ENCODE data around the gene FALEC. TPM values are rescaled to one million over a fixed set of nuclear protein-coding genes. Genes with fewer than 3 reads are reported as not detected.

FALEC gene
- total RNA-seq, 1 experiment from 2014 or later: 0.59 TPM

DNA sequence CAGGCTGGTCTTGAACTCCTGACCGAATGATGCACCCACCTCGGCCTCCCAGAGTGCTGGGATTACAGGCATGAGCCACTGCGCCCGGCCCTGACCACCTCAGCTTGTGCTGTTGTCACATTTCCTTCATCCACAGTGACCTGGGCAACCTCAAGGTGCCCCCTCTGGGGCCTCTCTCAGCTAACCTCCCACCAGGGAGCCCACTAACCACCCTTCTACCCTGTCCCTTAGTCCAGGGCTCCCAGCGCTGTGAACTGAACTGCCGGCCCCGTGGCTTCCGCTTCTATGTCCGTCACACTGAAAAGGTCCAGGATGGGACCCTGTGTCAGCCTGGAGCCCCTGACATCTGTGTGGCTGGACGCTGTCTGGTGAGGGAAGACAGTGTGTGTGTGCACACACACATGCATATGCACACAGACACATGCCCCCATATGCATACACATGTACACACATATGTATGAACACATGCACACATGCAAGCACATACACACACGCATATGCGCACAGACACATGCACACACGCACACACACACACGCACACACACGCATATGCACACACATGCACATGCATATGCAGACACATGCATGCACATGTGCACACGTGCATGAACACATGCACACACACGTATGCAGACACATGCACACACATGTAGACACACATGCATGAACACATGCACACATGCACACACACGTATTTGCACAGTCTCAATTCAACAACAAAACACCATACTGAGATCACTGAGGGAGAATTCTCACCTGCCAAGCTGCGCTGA, 39.8 kb downstream of the FALEC start:
- TF ChIP-seq, protein P1, sequence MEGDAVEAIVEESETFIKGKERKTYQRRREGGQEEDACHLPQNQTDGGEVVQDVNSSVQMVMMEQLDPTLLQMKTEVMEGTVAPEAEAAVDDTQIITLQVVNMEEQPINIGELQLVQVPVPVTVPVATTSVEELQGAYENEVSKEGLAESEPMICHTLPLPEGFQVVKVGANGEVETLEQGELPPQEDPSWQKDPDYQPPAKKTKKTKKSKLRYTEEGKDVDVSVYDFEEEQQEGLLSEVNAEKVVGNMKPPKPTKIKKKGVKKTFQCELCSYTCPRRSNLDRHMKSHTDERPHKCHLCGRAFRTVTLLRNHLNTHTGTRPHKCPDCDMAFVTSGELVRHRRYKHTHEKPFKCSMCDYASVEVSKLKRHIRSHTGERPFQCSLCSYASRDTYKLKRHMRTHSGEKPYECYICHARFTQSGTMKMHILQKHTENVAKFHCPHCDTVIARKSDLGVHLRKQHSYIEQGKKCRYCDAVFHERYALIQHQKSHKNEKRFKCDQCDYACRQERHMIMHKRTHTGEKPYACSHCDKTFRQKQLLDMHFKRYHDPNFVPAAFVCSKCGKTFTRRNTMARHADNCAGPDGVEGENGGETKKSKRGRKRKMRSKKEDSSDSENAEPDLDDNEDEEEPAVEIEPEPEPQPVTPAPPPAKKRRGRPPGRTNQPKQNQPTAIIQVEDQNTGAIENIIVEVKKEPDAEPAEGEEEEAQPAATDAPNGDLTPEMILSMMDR (IDR thresholded peaks at IDR 0.05; ENCODE audit: insufficient read depth in 1 of 2, low read depth in 1 of 2, low read length in 1 of 2, severe bottlenecking in 1 of 2, unreplicated experiment in 1 of 2): no peak
- CTCF ChIA-PET: no interaction called here
- intact Hi-C loops (cut with micrococcal nuclease; ENCODE audit: unreplicated experiment): no loop called here

DNA sequence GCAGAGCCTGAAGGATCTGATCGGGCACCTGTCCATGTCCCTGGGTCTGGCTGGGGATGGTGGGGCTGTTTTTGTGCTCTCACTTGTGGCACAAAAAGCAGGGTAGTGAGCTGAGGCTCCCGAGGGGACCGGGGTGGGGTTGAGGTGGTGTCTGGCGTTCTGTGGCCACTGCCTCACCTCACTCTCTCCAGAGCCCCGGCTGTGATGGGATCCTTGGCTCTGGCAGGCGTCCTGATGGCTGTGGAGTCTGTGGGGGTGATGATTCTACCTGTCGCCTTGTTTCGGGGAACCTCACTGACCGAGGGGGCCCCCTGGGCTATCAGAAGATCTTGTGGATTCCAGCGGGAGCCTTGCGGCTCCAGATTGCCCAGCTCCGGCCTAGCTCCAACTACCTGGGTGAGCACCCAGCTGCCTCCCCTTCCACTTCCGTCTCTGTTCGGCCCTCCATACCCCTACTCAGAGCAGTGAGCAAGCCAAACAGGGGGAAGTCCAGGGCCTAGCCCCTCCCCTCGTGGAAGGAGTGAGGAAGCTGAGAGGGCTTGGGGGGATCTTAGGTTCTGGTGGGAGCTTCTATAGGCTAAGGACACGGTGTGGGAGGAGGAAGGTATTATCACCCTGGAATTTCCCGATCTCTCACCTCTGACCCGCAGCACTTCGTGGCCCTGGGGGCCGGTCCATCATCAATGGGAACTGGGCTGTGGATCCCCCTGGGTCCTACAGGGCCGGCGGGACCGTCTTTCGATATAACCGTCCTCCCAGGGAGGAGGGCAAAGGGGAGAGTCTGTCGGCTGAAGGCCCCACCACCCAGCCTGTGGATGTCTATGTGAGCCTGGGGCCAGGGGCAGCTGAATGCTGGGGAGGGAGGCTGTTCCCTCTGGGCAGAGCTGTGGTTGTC, 40.7 kb downstream of the FALEC start:
- Histone ChIP-seq H3K4me3 (ENCODE audit: low read depth, low read length) (no peak overlapping the region), H3K27me3 (replicated peaks; ENCODE audit: control insufficient read depth, insufficient read depth, low read length) (no peaks in the 10 kb centered on the region), H3K36me3 (ENCODE audit: control insufficient read depth, insufficient read depth, low read length) (no peaks in the 10 kb centered on the region; the same call in 1 of the 2 replicates), H3K9me3 (no peaks in the 10 kb centered on the region), H3K4me1 (peaks cover 33% of the 10 kb centered on the region)
- TF ChIP-seq, protein P1 (IDR thresholded peaks at IDR 0.05; ENCODE audit: insufficient read depth in 1 of 2, low read depth in 1 of 2, low read length in 1 of 2, severe bottlenecking in 1 of 2, unreplicated experiment in 1 of 2): no peak
- Mint-ChIP-seq H3K27ac (ENCODE audit: unreplicated experiment) (no peak overlapping the region), H3K36me3 (ENCODE audit: insufficient read depth, unreplicated experiment) (peaks cover 35% of the 10 kb centered on the region), H3K27me3 (ENCODE audit: insufficient read depth, unreplicated experiment) (no peaks in the 10 kb centered on the region), H3K4me1 (ENCODE audit: low read depth, unreplicated experiment) (peaks cover 20% of the 10 kb centered on the region), H3K4me3 (ENCODE audit: unreplicated experiment) (no peak overlapping the region), H3K9me3 (ENCODE audit: unreplicated experiment) (no peaks in the 10 kb centered on the region)
- ChIA-PET CTCF (no interaction called here), POLR2A (no interaction called here)
- no TSS peak for BruUV-seq (replicated peaks)
- intact Hi-C loops (cut with micrococcal nuclease; ENCODE audit: unreplicated experiment): no loop called here
- no peak for DNase-seq

More for the DNA sequence above, 39.8 kb downstream of the FALEC start:
- POLR2A ChIA-PET: no interaction called here
- Mint-ChIP-seq H3K9me3 (ENCODE audit: unreplicated experiment) (no peaks in the 10 kb centered on the region), H3K27me3 (ENCODE audit: insufficient read depth, unreplicated experiment) (no peaks in the 10 kb centered on the region), H3K27ac (ENCODE audit: unreplicated experiment) (no peak overlapping the region), H3K36me3 (ENCODE audit: insufficient read depth, unreplicated experiment) (peaks cover 31% of the 10 kb centered on the region), H3K4me3 (ENCODE audit: unreplicated experiment) (no peak overlapping the region), H3K4me1 (ENCODE audit: low read depth, unreplicated experiment) (peaks cover 15% of the 10 kb centered on the region)
- BruUV-seq (replicated peaks): no TSS peak
- Histone ChIP-seq H3K9me3 (no peaks in the 10 kb centered on the region), H3K27me3 (replicated peaks; ENCODE audit: control insufficient read depth, insufficient read depth, low read length) (no peaks in the 10 kb centered on the region), H3K4me1 (peaks cover 38% of the 10 kb centered on the region), H3K4me3 (ENCODE audit: low read depth, low read length) (no peak overlapping the region), H3K36me3 (ENCODE audit: control insufficient read depth, insufficient read depth, low read length) (no peaks in the 10 kb centered on the region; the same call in 1 of the 2 replicates)
- DNase-seq: no peak

DNA sequence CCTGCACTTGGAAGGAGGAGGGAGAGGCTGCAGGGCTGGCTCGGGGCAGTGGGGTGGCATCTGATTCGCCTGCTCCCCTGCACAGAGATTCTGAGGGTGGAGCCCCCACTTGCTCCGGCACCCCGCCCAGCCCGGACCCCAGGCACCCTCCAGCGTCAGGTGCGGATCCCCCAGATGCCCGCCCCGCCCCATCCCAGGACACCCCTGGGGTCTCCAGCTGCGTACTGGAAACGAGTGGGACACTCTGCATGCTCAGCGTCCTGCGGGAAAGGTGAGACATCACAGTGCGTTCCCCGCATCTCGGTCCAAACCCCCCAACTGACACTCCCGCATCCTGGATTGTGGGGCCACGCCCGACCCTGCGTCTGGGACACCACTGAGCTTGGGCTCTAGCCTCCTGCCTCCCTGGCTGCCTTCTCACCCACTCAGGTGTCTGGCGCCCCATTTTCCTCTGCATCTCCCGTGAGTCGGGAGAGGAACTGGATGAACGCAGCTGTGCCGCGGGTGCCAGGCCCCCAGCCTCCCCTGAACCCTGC, 41.6 kb downstream of the FALEC start:
- Histone ChIP-seq H3K36me3 (ENCODE audit: control insufficient read depth, insufficient read depth, low read length) (no peaks in the 10 kb centered on the region; the same call in 1 of the 2 replicates), H3K9me3 (no peaks in the 10 kb centered on the region), H3K4me1 (peaks cover 25% of the 10 kb centered on the region), H3K27me3 (replicated peaks; ENCODE audit: control insufficient read depth, insufficient read depth, low read length) (no peaks in the 10 kb centered on the region), H3K4me3 (ENCODE audit: low read depth, low read length) (no peak overlapping the region)
- no TSS peak for BruUV-seq (replicated peaks)
- Mint-ChIP-seq H3K4me1 (ENCODE audit: low read depth, unreplicated experiment) (peaks cover 17% of the 10 kb centered on the region), H3K9me3 (ENCODE audit: unreplicated experiment) (no peaks in the 10 kb centered on the region), H3K4me3 (ENCODE audit: unreplicated experiment) (no peak overlapping the region), H3K27ac (ENCODE audit: unreplicated experiment) (no peak overlapping the region), H3K27me3 (ENCODE audit: insufficient read depth, unreplicated experiment) (no peaks in the 10 kb centered on the region), H3K36me3 (ENCODE audit: insufficient read depth, unreplicated experiment) (peaks cover 41% of the 10 kb centered on the region)
- DNase-seq: no peak
- TF ChIP-seq, protein P1 (IDR thresholded peaks at IDR 0.05; ENCODE audit: insufficient read depth in 1 of 2, low read depth in 1 of 2, low read length in 1 of 2, severe bottlenecking in 1 of 2, unreplicated experiment in 1 of 2): no peak
- POLR2A ChIA-PET: no interaction called here
- intact Hi-C loops (cut with micrococcal nuclease; ENCODE audit: unreplicated experiment): no loop called here
- CTCF ChIA-PET: interaction anchor here (0.7 to 1.0 kb wide), 2 partner anchors 25 to 59 kb away, joined by 3 to 6 read pairs; no protein-coding TSS in a partner anchor

Data from Caco-2 (cell line).